ENCODE results near the gene LDLRAD2. TPM values are rescaled to one million over a fixed set of nuclear protein-coding genes. Genes with fewer than 3 reads are reported as not detected.
A peak's percentile ranks its signal among the peaks of the same experiment; 100 is the strongest.

The LDLRAD2 gene
- total and polyA plus RNA-seq, 10 of the 15 experiments (the other 5 are each of a cell fraction or from before 2014, with no cell fraction given): 0.04 to 0.23 (median 0.11) TPM; not detected in 7

DNA sequence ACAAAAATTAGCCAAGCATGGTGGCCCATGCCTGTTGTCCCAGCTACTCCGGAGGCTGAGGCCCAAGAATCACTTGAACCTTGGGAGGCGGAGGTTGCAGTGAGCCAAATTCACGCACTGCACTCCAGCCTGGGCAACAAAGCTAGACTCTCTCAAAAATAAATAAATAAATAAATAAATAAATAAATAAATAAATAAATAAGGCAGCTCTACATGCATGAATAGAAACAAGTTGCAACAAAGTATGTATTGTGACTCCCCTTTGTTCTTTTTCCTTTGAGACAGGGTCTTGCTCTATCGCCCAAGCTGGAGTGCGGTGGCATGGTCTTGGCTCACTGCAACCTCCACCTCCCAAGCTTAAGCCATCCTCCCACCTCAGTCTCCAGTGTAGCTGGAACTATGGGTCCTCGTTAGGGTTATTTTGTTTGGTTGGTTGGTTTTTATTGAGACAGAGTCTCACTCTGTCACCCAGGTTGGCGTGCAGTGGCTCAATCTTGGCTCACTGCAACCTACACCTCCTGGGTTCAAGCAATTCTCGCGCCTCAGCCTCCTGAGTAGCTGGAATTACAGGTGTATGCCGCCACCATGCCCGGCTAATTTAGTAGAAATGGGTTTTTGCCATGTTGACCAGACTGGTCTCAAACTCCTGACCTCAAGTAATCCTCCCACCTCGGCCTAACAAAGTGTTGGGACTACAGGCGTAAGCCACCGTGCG lies 37.1 kb upstream of the LDLRAD2 start:
- POLR2A ChIA-PET: interaction anchor here (7.8 kb wide), 1 partner anchor 11 kb away, joined by 102 read pairs; no protein-coding TSS in a partner anchor

More for the DNA sequence above, 37.1 kb upstream of the LDLRAD2 start:
- WGBS (ENCODE audit: insufficient coverage, insufficient replicate concordance, low lambda C conversion rate, missing lambda C conversion rate): 89% methylated on average over 15 of the region's 15 CpGs
- FAIRE-seq (no peak), ATAC-seq (no peak), DNase-seq (ENCODE audit: low read depth, low spot score) (no peak)
- ChIA-PET RAD21 (ENCODE audit: unreplicated experiment) (interaction anchor here (0.7 to 1.8 kb wide), 3 partner anchors 8 to 111 kb away, joined by 3 to 15 read pairs (median 6); no protein-coding TSS in a partner anchor), SMC1A (ENCODE audit: uncharacterized antibody, unreplicated experiment) (interaction anchor here (1.2 to 7.5 kb wide), 2 partner anchors 12 to 28 kb away, joined by 3 to 100 read pairs; no protein-coding TSS in a partner anchor), CTCF (interaction anchor here (0.6 to 4.2 kb wide), 3 partner anchors 12 to 72 kb away, joined by 3 to 29 read pairs (median 3); no protein-coding TSS in a partner anchor)
- peak overlapping the region; percentile 56; the same call in 1 of the 2 replicates for H3K4me2 ChIP-seq (ENCODE audit: control insufficient read depth, insufficient read depth)
- intact Hi-C loops (cut with micrococcal nuclease; ENCODE audit: unreplicated experiment): no loop called here
- no peak overlapping the region for H3K9ac ChIP-seq (ENCODE audit: control insufficient read depth, insufficient read depth, low read length)
- peaks cover 94% of the 10 kb centered on the region for H3K79me2 ChIP-seq (ENCODE audit: control insufficient read depth, insufficient read depth, low read length)
- no peaks in the 10 kb centered on the region for H3K27me3 ChIP-seq (replicated peaks in 1 of 2; ENCODE audit: control insufficient read depth in 2 of 2, insufficient read depth in 2 of 2, low read length in 1 of 2)
- H3K36me3 ChIP-seq (ENCODE audit: control insufficient read depth in 2 of 2, insufficient read depth in 2 of 2, low read length in 1 of 2): peaks cover 0 to 3% of the 10 kb centered on the region in 2 experiments; a peak in 2 of 4 replicates
- in situ Hi-C loops (cut with MboI): loop anchor here (25.0 kb wide), 1 partner anchor 1812 kb away; no protein-coding TSS in a partner anchor
- H3K9me3 ChIP-seq (replicated peaks; ENCODE audit: control insufficient read depth, insufficient read depth, low read length): peaks cover 2% of the 10 kb centered on the region; the same call in 2 of the 3 replicates
- H3K4me1 ChIP-seq (ENCODE audit: control insufficient read depth, insufficient read depth, low read length): peaks cover 15% of the 10 kb centered on the region
- H3K4me3 ChIP-seq: no peak overlapping the region
- no peak for TF ChIP-seq NFYB (IDR thresholded peaks at IDR 0.05; ENCODE audit: insufficient read depth, low read depth, low read length)
- TF ChIP-seq ZBTB33 (IDR thresholded peaks at IDR 0.05): peak; percentile 75; the same call in 1 of the 2 replicates
- TF ChIP-seq STAT3 (IDR thresholded peaks at IDR 0.05; ENCODE audit: low read depth, low read length): no peak
- TF ChIP-seq CBFB (IDR thresholded peaks at IDR 0.05; ENCODE audit: low read depth): no peak
- peak; percentile 39; the same call in 1 of the 2 replicates for TF ChIP-seq POLR2AphosphoS5 (IDR thresholded peaks at IDR 0.05; ENCODE audit: low read length)
- no peak for TF ChIP-seq ZNF24 (IDR thresholded peaks at IDR 0.05)
- TF ChIP-seq HDAC2 (IDR thresholded peaks at IDR 0.05): no peak
- peak overlapping the region; percentile 59 for H3K27ac ChIP-seq (ENCODE audit: control insufficient read depth, insufficient read depth)
- H2AFZ ChIP-seq (ENCODE audit: control insufficient read depth, low read depth, low read length): no peak overlapping the region
- no TSS peak for BruUV-seq (replicated peaks)
- H4K20me1 ChIP-seq (ENCODE audit: control insufficient read depth, insufficient read depth): no peaks in the 10 kb centered on the region

Measured in GM12878 (cell line).